ENCODE measurements around the gene CFAP46.

CFAP46 gene

GRCh38 chr10:132855889-132856288 lies 86.5 kb downstream of the CFAP46 start:
- DNase-seq (ENCODE audit: low read depth): no peak
- no peak for TF ChIP-seq CTCF (conservative IDR thresholded peaks at IDR 0.05; ENCODE audit: low read depth, low read length)
- H3K4me3 ChIP-seq (ENCODE audit: low read depth, low read length): no peak overlapping the region

GRCh38 chr10:132851451-132851850 lies 90.9 kb downstream of the CFAP46 start:
- no peak for TF ChIP-seq CTCF (conservative IDR thresholded peaks at IDR 0.05; ENCODE audit: low read depth, low read length)
- no peak for DNase-seq (ENCODE audit: low read depth)
- H3K4me3 ChIP-seq (ENCODE audit: low read depth, low read length): no peak overlapping the region

GRCh38 chr10:132850896-132851295 lies 91.5 kb downstream of the CFAP46 start:
- no peak overlapping the region for H3K4me3 ChIP-seq (ENCODE audit: low read depth, low read length)
- DNase-seq (ENCODE audit: low read depth): no peak
- TF ChIP-seq CTCF (conservative IDR thresholded peaks at IDR 0.05; ENCODE audit: low read depth, low read length): no peak

- no peak overlapping the region for H3K4me3 ChIP-seq (ENCODE audit: low read depth, low read length)
- DNase-seq (ENCODE audit: low read depth): no peak
- TF ChIP-seq CTCF (conservative IDR thresholded peaks at IDR 0.05; ENCODE audit: low read depth, low read length): no peak
Observed at GRCh38 chr10:132850246-132850645, 92.1 kb downstream of the CFAP46 start.

GRCh38 chr10:132849546-132850031 lies 92.8 kb downstream of the CFAP46 start:
- H3K4me3 ChIP-seq (ENCODE audit: low read depth, low read length): no peak overlapping the region
- TF ChIP-seq CTCF (conservative IDR thresholded peaks at IDR 0.05; ENCODE audit: low read depth, low read length): no peak
- no peak for DNase-seq (ENCODE audit: low read depth)

- no peak for DNase-seq (ENCODE audit: low read depth)
- TF ChIP-seq CTCF (conservative IDR thresholded peaks at IDR 0.05; ENCODE audit: low read depth, low read length): no peak
- no peak overlapping the region for H3K4me3 ChIP-seq (ENCODE audit: low read depth, low read length)
Observed at GRCh38 chr10:132848951-132849545, 93.3 kb downstream of the CFAP46 start.

GRCh38 chr10:132848291-132848701 lies 94.1 kb downstream of the CFAP46 start:
- TF ChIP-seq CTCF (conservative IDR thresholded peaks at IDR 0.05; ENCODE audit: low read depth, low read length): no peak
- DNase-seq (ENCODE audit: low read depth): no peak
- no peak overlapping the region for H3K4me3 ChIP-seq (ENCODE audit: low read depth, low read length)
